ENCODE results near the gene PLA2G3.

The PLA2G3 gene

GRCh38 chr22:31133911-31134310 is 6.4 kb downstream of the PLA2G3 start:
- H3K9me3 ChIP-seq (ENCODE audit: insufficient read depth, low read length, severe bottlenecking), result no peaks in the 10 kb centered on the region
- no peak for DNase-seq
- ATAC-seq (ENCODE audit: insufficient read depth, low read depth), result no peak
- no peak overlapping the region for H3K27ac ChIP-seq (ENCODE audit: low read length)
- no peaks in the 10 kb centered on the region for H3K36me3 ChIP-seq (ENCODE audit: insufficient read depth, low read length)
- no peak overlapping the region for H3K9ac ChIP-seq (ENCODE audit: low read depth, low read length)
- H3K4me3 ChIP-seq (ENCODE audit: low read depth in 1 of 2, low read length in 2 of 2), result no peak overlapping the region
- no peak overlapping the region for H3K4me2 ChIP-seq (ENCODE audit: insufficient read depth, low read length)
- H3K4me1 ChIP-seq (ENCODE audit: insufficient read depth, low read length), result no peaks in the 10 kb centered on the region
- H4K20me1 ChIP-seq (ENCODE audit: insufficient read depth, low read length), result no peaks in the 10 kb centered on the region
- no peaks in the 10 kb centered on the region for H3K79me2 ChIP-seq (ENCODE audit: insufficient read depth, low read length)
- no peaks in the 10 kb centered on the region for H3K27me3 ChIP-seq (ENCODE audit: insufficient read depth, low read length, poor library complexity)
- TF ChIP-seq EZH2 (IDR thresholded peaks at IDR 0.05; ENCODE audit: borderline replicate concordance, low read depth, low read length, severe bottlenecking), result no peak
- TF ChIP-seq, protein P1, sequence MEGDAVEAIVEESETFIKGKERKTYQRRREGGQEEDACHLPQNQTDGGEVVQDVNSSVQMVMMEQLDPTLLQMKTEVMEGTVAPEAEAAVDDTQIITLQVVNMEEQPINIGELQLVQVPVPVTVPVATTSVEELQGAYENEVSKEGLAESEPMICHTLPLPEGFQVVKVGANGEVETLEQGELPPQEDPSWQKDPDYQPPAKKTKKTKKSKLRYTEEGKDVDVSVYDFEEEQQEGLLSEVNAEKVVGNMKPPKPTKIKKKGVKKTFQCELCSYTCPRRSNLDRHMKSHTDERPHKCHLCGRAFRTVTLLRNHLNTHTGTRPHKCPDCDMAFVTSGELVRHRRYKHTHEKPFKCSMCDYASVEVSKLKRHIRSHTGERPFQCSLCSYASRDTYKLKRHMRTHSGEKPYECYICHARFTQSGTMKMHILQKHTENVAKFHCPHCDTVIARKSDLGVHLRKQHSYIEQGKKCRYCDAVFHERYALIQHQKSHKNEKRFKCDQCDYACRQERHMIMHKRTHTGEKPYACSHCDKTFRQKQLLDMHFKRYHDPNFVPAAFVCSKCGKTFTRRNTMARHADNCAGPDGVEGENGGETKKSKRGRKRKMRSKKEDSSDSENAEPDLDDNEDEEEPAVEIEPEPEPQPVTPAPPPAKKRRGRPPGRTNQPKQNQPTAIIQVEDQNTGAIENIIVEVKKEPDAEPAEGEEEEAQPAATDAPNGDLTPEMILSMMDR (IDR thresholded peaks at IDR 0.05; ENCODE audit: borderline replicate concordance, extremely low read depth, low read length, poor library complexity, severe bottlenecking), result no peak
- H2AFZ ChIP-seq (ENCODE audit: low read depth, low read length), result no peak overlapping the region

GRCh38 chr22:31130873-31131272 is 9.4 kb downstream of the PLA2G3 start:
- TF ChIP-seq, protein P1 (IDR thresholded peaks at IDR 0.05; ENCODE audit: borderline replicate concordance, extremely low read depth, low read length, poor library complexity, severe bottlenecking), result no peak
- TF ChIP-seq EZH2 (IDR thresholded peaks at IDR 0.05; ENCODE audit: borderline replicate concordance, low read depth, low read length, severe bottlenecking), result no peak
- H3K27ac ChIP-seq (ENCODE audit: low read length), result no peak overlapping the region
- H3K79me2 ChIP-seq (ENCODE audit: insufficient read depth, low read length), result no peaks in the 10 kb centered on the region

GRCh38 chr22:31128156-31128555 is 12.2 kb downstream of the PLA2G3 start:
- H3K27me3 ChIP-seq (ENCODE audit: insufficient read depth, low read length, poor library complexity), result no peaks in the 10 kb centered on the region
- H3K4me1 ChIP-seq (ENCODE audit: insufficient read depth, low read length), result no peaks in the 10 kb centered on the region
- no peak overlapping the region for H3K4me3 ChIP-seq (ENCODE audit: low read depth in 1 of 2, low read length in 2 of 2)
- H3K9ac ChIP-seq (ENCODE audit: low read depth, low read length), result no peak overlapping the region
- ATAC-seq (ENCODE audit: insufficient read depth, low read depth) (no peak), DNase-seq (no peak)
- H4K20me1 ChIP-seq (ENCODE audit: insufficient read depth, low read length), result no peaks in the 10 kb centered on the region
- no peaks in the 10 kb centered on the region for H3K79me2 ChIP-seq (ENCODE audit: insufficient read depth, low read length)
- H3K27ac ChIP-seq (ENCODE audit: low read length), result no peak overlapping the region
- TF ChIP-seq, protein P1 (IDR thresholded peaks at IDR 0.05; ENCODE audit: borderline replicate concordance, extremely low read depth, low read length, poor library complexity, severe bottlenecking), result no peak
- no peak for TF ChIP-seq EZH2 (IDR thresholded peaks at IDR 0.05; ENCODE audit: borderline replicate concordance, low read depth, low read length, severe bottlenecking)
- H3K9me3 ChIP-seq (ENCODE audit: insufficient read depth, low read length, severe bottlenecking), result no peaks in the 10 kb centered on the region
- no peak overlapping the region for H3K4me2 ChIP-seq (ENCODE audit: insufficient read depth, low read length)
- H3K36me3 ChIP-seq (ENCODE audit: insufficient read depth, low read length), result no peaks in the 10 kb centered on the region
- H2AFZ ChIP-seq (ENCODE audit: low read depth, low read length), result no peak overlapping the region

More at GRCh38 chr22:31130873-31131272, 9.4 kb downstream of the PLA2G3 start:
- Histone ChIP-seq H3K4me2 (ENCODE audit: insufficient read depth, low read length) (no peak overlapping the region), H3K36me3 (ENCODE audit: insufficient read depth, low read length) (no peaks in the 10 kb centered on the region), H3K27me3 (ENCODE audit: insufficient read depth, low read length, poor library complexity) (no peaks in the 10 kb centered on the region), H3K9me3 (ENCODE audit: insufficient read depth, low read length, severe bottlenecking) (no peaks in the 10 kb centered on the region), H3K4me1 (ENCODE audit: insufficient read depth, low read length) (no peaks in the 10 kb centered on the region), H3K9ac (ENCODE audit: low read depth, low read length) (no peak overlapping the region), H2AFZ (ENCODE audit: low read depth, low read length) (no peak overlapping the region), H4K20me1 (ENCODE audit: insufficient read depth, low read length) (no peaks in the 10 kb centered on the region), H3K4me3 (ENCODE audit: low read depth in 1 of 2, low read length in 2 of 2) (no peak overlapping the region)
- ATAC-seq (ENCODE audit: insufficient read depth, low read depth), result no peak
- DNase-seq, result no peak

Measured in DND-41 (cell line).